Endothelial cell of umbilical vein (primary cell): ENCODE data around the gene IL6.

Experiments
- CTCF ChIP-seq, 2 donors: IDR thresholded peaks; 1 replicate in 1 of 2; 2 replicates in 1 of 2; pipeline ENCODE4 v1.5.1; 2011; ENCODE audit warnings: low read length in 2 of 2, mild to moderate bottlenecking in 2 of 2, moderate library complexity in 2 of 2, control low read depth in 1 of 2, inconsistent platforms in 1 of 2, low read depth in 1 of 2; ENCODE audit not compliant: insufficient read depth in 1 of 2; ENCODE audit errors: extremely low read depth in 1 of 2
- EZH2 ChIP-seq: IDR thresholded peaks from 2 replicates; pipeline ENCODE4 v1.6.1; 2012; ENCODE audit warnings: borderline replicate concordance, low read depth, mild to moderate bottlenecking, moderate library complexity, low read length, inconsistent platforms; ENCODE audit not compliant: severe bottlenecking
- POLR2A ChIP-seq: IDR thresholded peaks from 2 replicates; pipeline ENCODE4 v1.6.1; 2012; ENCODE audit warnings: low read depth, mild to moderate bottlenecking, control low read depth, low read length
- POLR2AphosphoS5 ChIP-seq: IDR thresholded peaks from 2 replicates; pipeline ENCODE4 v1.6.1; 2012; ENCODE audit warnings: low read depth, mild to moderate bottlenecking, control low read depth, low read length, moderate library complexity; ENCODE audit not compliant: insufficient read depth
- TF ChIP-seq, protein P1 (sequence below): IDR thresholded peaks from 2 replicates; pipeline ENCODE4 v1.6.1; 2011; ENCODE audit not compliant: insufficient read depth, insufficient read length

DNA sequence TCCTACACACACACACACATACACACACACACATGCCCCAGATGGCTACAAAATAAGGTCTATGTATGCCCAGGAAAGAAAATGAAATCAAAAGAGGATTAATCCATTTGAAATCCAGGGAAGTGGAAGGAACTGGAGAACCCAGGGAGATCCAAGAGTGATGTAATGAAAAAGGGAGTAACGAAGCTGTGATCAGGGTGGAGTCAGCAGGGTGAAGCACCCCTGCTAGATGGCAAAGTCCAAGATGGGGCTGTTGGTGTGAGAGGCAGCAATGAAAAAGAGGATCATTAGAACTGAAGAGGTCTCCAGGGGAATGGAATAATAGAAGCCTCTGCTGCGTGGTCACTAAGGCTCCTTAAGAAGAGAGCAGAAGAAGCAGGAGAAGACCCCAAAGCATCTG lies 43.6 kb upstream of the IL6 start:
- TF ChIP-seq CTCF (IDR thresholded peaks at IDR 0.05; ENCODE audit: extremely low read depth in 1 of 2, insufficient read depth in 1 of 2, low read depth in 1 of 2, low read length in 2 of 2) = no peak
- no peak for TF ChIP-seq POLR2A
- TF ChIP-seq EZH2 = no peak
- no peak for TF ChIP-seq POLR2AphosphoS5
- TF ChIP-seq, protein P1, sequence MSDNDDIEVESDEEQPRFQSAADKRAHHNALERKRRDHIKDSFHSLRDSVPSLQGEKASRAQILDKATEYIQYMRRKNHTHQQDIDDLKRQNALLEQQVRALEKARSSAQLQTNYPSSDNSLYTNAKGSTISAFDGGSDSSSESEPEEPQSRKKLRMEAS = no peak
